CD14-positive monocyte (primary cell): ENCODE data around the gene SOX3. TPM values are rescaled to one million over a fixed set of nuclear protein-coding genes. Genes with fewer than 3 reads are reported as not detected.

Experiments used
- DNase-seq, 3 donors: peaks; one replicate each; pipeline ENCODE4 v3.0.0-alpha.2; 2011 to 2022
- H2AFZ ChIP-seq: 2 replicates; pipeline ENCODE4 v1.6.0; 2012; ENCODE audit warnings: mild to moderate bottlenecking, low read depth, low read length, inconsistent platforms; ENCODE audit not compliant: insufficient read depth, poor library complexity, severe bottlenecking
- H3K27ac ChIP-seq, 2 donors: 1 replicate in 1 of 2; 2 replicates in 1 of 2; pipeline ENCODE4 v1.5.1; 2012 to 2013; ENCODE audit warnings: low read length in 2 of 2, control low read depth in 1 of 2, inconsistent platforms in 1 of 2, low read depth in 1 of 2, mild to moderate bottlenecking in 1 of 2
- H3K27me3 ChIP-seq, 2 donors: one replicate each; pipeline versions ENCODE4 v1.6.0 to v1.6.1; 2011 to 2013; ENCODE audit warnings: low read length in 2 of 2; ENCODE audit not compliant: control insufficient read depth in 2 of 2, insufficient read depth in 2 of 2
- H3K36me3 ChIP-seq, 2 donors: replicated peaks in 1 of 2; 1 replicate in 1 of 2; 2 replicates in 1 of 2; pipeline versions ENCODE4 v1.5.1 to v1.6.1; 2012 to 2013; ENCODE audit warnings: low read length in 2 of 2, control low read depth in 1 of 2, inconsistent platforms in 1 of 2, mild to moderate bottlenecking in 1 of 2; ENCODE audit not compliant: insufficient read depth in 2 of 2, control insufficient read depth in 1 of 2
- H3K4me1 ChIP-seq, 2 donors: 1 replicate in 1 of 2; 2 replicates in 1 of 2; pipeline versions ENCODE4 v1.5.1 to v1.6.1; 2012 to 2013; ENCODE audit warnings: low read length in 2 of 2, control low read depth in 1 of 2, inconsistent platforms in 1 of 2, mild to moderate bottlenecking in 1 of 2, moderate library complexity in 1 of 2; ENCODE audit not compliant: insufficient read depth in 2 of 2, control insufficient read depth in 1 of 2
- H3K4me2 ChIP-seq: replicated peaks from 2 replicates; pipeline ENCODE3; 2012; ENCODE audit warnings: low read length, moderate library complexity, mild to moderate bottlenecking; ENCODE audit not compliant: poor library complexity, severe bottlenecking; ENCODE audit errors: extremely low read depth
- H3K4me3 ChIP-seq, 3 experiments: fragments of 200-600 bp in 1 of 3; sonication (generic) in 1 of 3; replicated peaks in 1 of 3; 1 replicate in 2 of 3; 2 replicates in 1 of 3; pipeline ENCODE4 v1.5.1; 2011 to 2013; ENCODE audit warnings: low read length in 3 of 3, mild to moderate bottlenecking in 3 of 3, control low read depth in 2 of 3, low read depth in 2 of 3, inconsistent platforms in 1 of 3, moderate library complexity in 1 of 3
- H3K79me2 ChIP-seq: 2 replicates; pipeline ENCODE4 v1.6.0; 2012; ENCODE audit warnings: mild to moderate bottlenecking, control low read depth, inconsistent platforms, low read length, moderate library complexity; ENCODE audit not compliant: insufficient read depth
- H3K9ac ChIP-seq: 2 replicates; pipeline ENCODE4 v1.6.0; 2017; ENCODE audit warnings: low read length, mild to moderate bottlenecking; ENCODE audit not compliant: insufficient read depth, poor library complexity, severe bottlenecking
- H3K9me3 ChIP-seq, 2 donors: replicated peaks in 1 of 2; 1 replicate in 1 of 2; 2 replicates in 1 of 2; pipeline versions ENCODE4 v1.5.1 to v1.6.1; 2012 to 2013; ENCODE audit warnings: low read length in 2 of 2, control low read depth in 1 of 2; ENCODE audit not compliant: control insufficient read depth in 1 of 2, insufficient read depth in 1 of 2
- H4K20me1 ChIP-seq: 2 replicates; pipeline ENCODE4 v1.6.0; 2012; ENCODE audit warnings: mild to moderate bottlenecking, low read length, control low read depth, moderate library complexity; ENCODE audit not compliant: insufficient read depth
- H3K27ac Mint-ChIP-seq, 7 donors: one replicate each; pipeline ENCODE4 v1.8.0; 2020; ENCODE audit warnings: mild to moderate bottlenecking in 7 of 7, mixed read lengths in 7 of 7, moderate library complexity in 6 of 7, inconsistent platforms in 2 of 7
- H3K27me3 Mint-ChIP-seq, 3 donors: one replicate each; pipeline ENCODE4 v1.8.0; 2021 to 2022; ENCODE audit warnings: low read depth in 3 of 3, mild to moderate bottlenecking in 3 of 3, mixed read lengths in 3 of 3, moderate library complexity in 3 of 3, inconsistent platforms in 1 of 3
- H3K36me3 Mint-ChIP-seq, 2 donors: one replicate each; pipeline ENCODE4 v1.8.0; 2020; ENCODE audit warnings: mixed read lengths in 2 of 2, inconsistent platforms in 1 of 2, mild to moderate bottlenecking in 1 of 2
- H3K4me1 Mint-ChIP-seq: one replicate; pipeline ENCODE4 v1.8.0; 2020; ENCODE audit warnings: mild to moderate bottlenecking, mixed read lengths
- H3K4me3 Mint-ChIP-seq, 2 donors: one replicate each; pipeline ENCODE4 v1.8.0; 2020; ENCODE audit warnings: mild to moderate bottlenecking in 2 of 2, mixed read lengths in 2 of 2, moderate library complexity in 1 of 2
- H3K9me3 Mint-ChIP-seq, 7 donors: one replicate each; pipeline ENCODE4 v1.8.0; 2020 to 2022; ENCODE audit warnings: mixed read lengths in 7 of 7, mild to moderate bottlenecking in 6 of 7, moderate library complexity in 6 of 7, inconsistent platforms in 2 of 7
- CTCF ChIP-seq: fragments of 200-600 bp; IDR thresholded peaks from one replicate; pipeline ENCODE4 v1.8.0; 2022; ENCODE audit warnings: antibody characterized with exemption, mild to moderate bottlenecking
- WGBS: methylation state at CpG from one replicate; pipeline ENCODE4 v1.1.5; 2013; ENCODE audit warnings: missing lambda C conversion rate; ENCODE audit not compliant: insufficient coverage; 5-methylcytosine and 5-hydroxymethylcytosine counted together
- intact Hi-C, 2 donors: fragments of 100-400 bp; cut with micrococcal nuclease; formaldehyde crosslinking; loops; one replicate each; pipeline versions ENCODE4 v1.15.0 to v1.15.1; 2023
- polyA plus RNA-seq, 3 donors: library from polyadenylated mRNA; depleted of rRNA in 1 of 3; unstranded in 2 of 3; stranded (reverse) in 1 of 3; fragments of 300-500 nt in 2 of 3; fragments of >200 nt in 1 of 3; fragmentation: Illumina TruSeq in 2 of 3; gene quantifications; 1 replicate in 2 of 3; 2 replicates in 1 of 3; pipeline ENCODE4 v1.2.3, GENCODE V29; 2012 to 2021

Gene SOX3
- polyA plus RNA-seq, 3 donors = not detected

- Histone ChIP-seq H3K27me3 (peaks cover 11 to 59% of the 10 kb centered on the region in 2 donors), H4K20me1 (no peaks in the 10 kb centered on the region), H3K4me3 (no peak overlapping the region), H3K4me2 (no peak overlapping the region), H2AFZ (no peak overlapping the region), H3K4me1 (no peaks in the 10 kb centered on the region), H3K27ac (no peak overlapping the region), H3K36me3 (no peaks in the 10 kb centered on the region), H3K9ac (no peak overlapping the region), H3K9me3 (peaks cover 14 to 45% of the 10 kb centered on the region in 2 donors), H3K79me2 (no peaks in the 10 kb centered on the region)
- 10% methylated on average over 4 of the region's 13 CpGs for WGBS
- Mint-ChIP-seq H3K4me1 (peaks cover 8% of the 10 kb centered on the region), H3K27ac (peak overlapping the region in 1 of 7 donors; percentile 54), H3K9me3 (peaks cover 9 to 59% (median 39%) of the 10 kb centered on the region in 7 donors), H3K27me3 (peaks cover 40 to 63% (median 55%) of the 10 kb centered on the region in 3 donors), H3K36me3 (peaks cover 0 to 4% of the 10 kb centered on the region in 2 donors), H3K4me3 (peak overlapping the region in 1 of 2 donors; percentile 65)
- DNase-seq = no peak
- no peak for TF ChIP-seq CTCF
- intact Hi-C loops = no loop called here
Measured at GRCh38 chrX:140501321-140501720, 3.5 kb downstream of the SOX3 start.

GRCh38 chrX:140500441-140500840, 4.4 kb downstream of the SOX3 start:
- intact Hi-C loops = no loop called here
- 0% methylated on average over 1 of the region's 9 CpGs for WGBS
- TF ChIP-seq CTCF = no peak
- Histone ChIP-seq H3K79me2 (no peaks in the 10 kb centered on the region), H3K4me3 (no peak overlapping the region), H3K27ac (no peak overlapping the region), H3K4me2 (no peak overlapping the region), H4K20me1 (no peaks in the 10 kb centered on the region), H3K9me3 (peaks cover 14 to 40% of the 10 kb centered on the region in 2 donors), H2AFZ (no peak overlapping the region), H3K9ac (no peak overlapping the region), H3K36me3 (no peaks in the 10 kb centered on the region), H3K27me3 (peaks cover 8 to 51% of the 10 kb centered on the region in 2 donors), H3K4me1 (no peaks in the 10 kb centered on the region)
- Mint-ChIP-seq H3K4me3 (peak overlapping the region in 1 of 2 donors; percentile 68), H3K4me1 (peaks cover 8% of the 10 kb centered on the region), H3K9me3 (peaks cover 9 to 50% (median 32%) of the 10 kb centered on the region in 7 donors), H3K36me3 (peaks cover 0 to 4% of the 10 kb centered on the region in 2 donors), H3K27ac (no peak overlapping the region), H3K27me3 (peaks cover 36 to 55% (median 48%) of the 10 kb centered on the region in 3 donors)
- DNase-seq = no peak
